HG02970 (cell line): ENCODE measurements around the gene PNMA8A.

ENCODE experiments used
- ATAC-seq: cut with Tn5 transposase; IDR thresholded peaks from one replicate; pipeline ENCODE4 v1.9.1; 2021; ENCODE audit warnings: mild to moderate bottlenecking, moderate library complexity, moderate number of reproducible peaks; ENCODE audit not compliant: unreplicated experiment, low FRiP score

Gene PNMA8A

GRCh38 chr19:46493236-46494145 is 22.1 kb upstream of the PNMA8A start:
- ATAC-seq, result no peak

- ATAC-seq, result no peak
Observed at GRCh38 chr19:46492841-46493235, 21.5 kb upstream of the PNMA8A start.

GRCh38 chr19:46491975-46492682 is 20.8 kb upstream of the PNMA8A start:
- ATAC-seq, result no peak

- no peak for ATAC-seq
Observed at GRCh38 chr19:46490774-46491173, 19.4 kb upstream of the PNMA8A start.

- ATAC-seq, result no peak
Observed at GRCh38 chr19:46489445-46490272, 18.3 kb upstream of the PNMA8A start.

- no peak for ATAC-seq
Observed at GRCh38 chr19:46488551-46488950, 17.2 kb upstream of the PNMA8A start.

GRCh38 chr19:46487802-46488445 is 16.6 kb upstream of the PNMA8A start:
- no peak for ATAC-seq

- no peak for ATAC-seq
Observed at GRCh38 chr19:46487178-46487801, 15.9 kb upstream of the PNMA8A start.

- ATAC-seq, result no peak
Observed at GRCh38 chr19:46486358-46486757, 15.0 kb upstream of the PNMA8A start.

- ATAC-seq, result no peak
Observed at GRCh38 chr19:46484656-46485055, 13.3 kb upstream of the PNMA8A start.

GRCh38 chr19:46482631-46483030 is 11.3 kb upstream of the PNMA8A start:
- no peak for ATAC-seq

- ATAC-seq, result no peak
Observed at GRCh38 chr19:46481947-46482346, 10.6 kb upstream of the PNMA8A start.

- ATAC-seq, result no peak
Observed at GRCh38 chr19:46481223-46481848, 10.0 kb upstream of the PNMA8A start.

GRCh38 chr19:46480415-46480814 is 9.1 kb upstream of the PNMA8A start:
- no peak for ATAC-seq

- ATAC-seq, result no peak
Observed at GRCh38 chr19:46478356-46478986, 7.1 kb upstream of the PNMA8A start.

- no peak for ATAC-seq
Observed at GRCh38 chr19:46475986-46476385, 4.6 kb upstream of the PNMA8A start.

- no peak for ATAC-seq
Observed at GRCh38 chr19:46474211-46474610, 2.8 kb upstream of the PNMA8A start.

GRCh38 chr19:46472592-46472991 is 1.2 kb upstream of the PNMA8A start:
- no peak for ATAC-seq
